ENCODE results near the gene ABCB11. TPM values are rescaled to one million over a fixed set of nuclear protein-coding genes. Genes with fewer than 3 reads are reported as not detected.
A peak's percentile ranks its signal among the peaks of the same experiment; 100 is the strongest.
"Not testable (repeated sequence)": the region's sequence is repeated elsewhere in the genome, so short reads cannot be mapped to it uniquely, and the experiment has no call there.

The ABCB11 gene
- total RNA-seq, 1 experiment from 2014 or later: 0.66 TPM

DNA sequence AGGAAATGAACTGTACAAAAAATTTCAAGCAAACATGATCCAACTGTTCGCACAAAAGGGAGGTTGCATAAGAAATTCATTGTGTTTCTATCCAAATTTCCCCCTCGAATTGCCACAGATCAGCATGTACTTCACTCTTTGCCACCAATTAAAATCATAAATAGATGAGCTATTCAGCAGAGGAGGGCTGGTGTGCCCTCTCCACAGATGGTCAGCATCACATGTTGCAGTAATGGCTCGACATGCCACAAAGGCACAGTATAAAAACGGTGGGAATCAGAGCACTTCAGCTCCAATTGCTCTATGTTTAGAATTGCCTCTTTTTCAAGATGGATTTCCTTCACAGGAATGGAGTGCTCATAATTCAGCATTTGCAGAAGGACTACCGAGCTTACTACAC, 130.1 kb downstream of the ABCB11 start, which contains the start of gene G6PC2:
Gene G6PC2 (plus strand): TSS at position 289 of the 400 bp plus-strand sequence. CDS start 41 bp downstream, at position 330.
- H3K36me3 ChIP-seq (replicated peaks; ENCODE audit: control insufficient read depth, insufficient read depth, low read length): no peaks in the 10 kb centered on the region
- no peak for DNase-seq
- no peaks in the 10 kb centered on the region for H3K27me3 ChIP-seq (ENCODE audit: control insufficient read depth, insufficient read depth, low read length)
- no peak within 1 kb of the TSS for H3K4me3 ChIP-seq (ENCODE audit: insufficient read depth, low read depth, low read length)

DNA sequence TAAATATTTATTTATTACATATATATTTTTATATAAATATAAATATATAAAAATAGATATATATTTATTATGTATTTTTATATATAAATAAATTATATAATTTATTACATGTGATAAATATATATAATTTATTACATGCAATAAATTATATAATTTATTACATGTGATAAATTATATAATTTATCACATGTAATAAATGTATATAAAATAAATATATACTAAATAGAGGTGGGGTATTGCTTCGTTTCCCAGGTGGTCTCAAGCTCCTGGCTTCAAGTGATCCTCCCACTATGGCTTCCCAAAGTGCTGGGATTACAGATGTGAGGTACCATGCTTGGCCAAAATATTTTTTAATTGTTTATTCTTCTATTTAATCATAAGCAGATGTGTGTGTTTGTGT, 133.7 kb downstream of the ABCB11 start:
- DNase-seq: no peak
- Histone ChIP-seq H3K36me3 (replicated peaks; ENCODE audit: control insufficient read depth, insufficient read depth, low read length) (no peaks in the 10 kb centered on the region), H3K4me3 (ENCODE audit: insufficient read depth, low read depth, low read length) (no peak overlapping the region), H3K27me3 (ENCODE audit: control insufficient read depth, insufficient read depth, low read length) (no peaks in the 10 kb centered on the region)

DNA sequence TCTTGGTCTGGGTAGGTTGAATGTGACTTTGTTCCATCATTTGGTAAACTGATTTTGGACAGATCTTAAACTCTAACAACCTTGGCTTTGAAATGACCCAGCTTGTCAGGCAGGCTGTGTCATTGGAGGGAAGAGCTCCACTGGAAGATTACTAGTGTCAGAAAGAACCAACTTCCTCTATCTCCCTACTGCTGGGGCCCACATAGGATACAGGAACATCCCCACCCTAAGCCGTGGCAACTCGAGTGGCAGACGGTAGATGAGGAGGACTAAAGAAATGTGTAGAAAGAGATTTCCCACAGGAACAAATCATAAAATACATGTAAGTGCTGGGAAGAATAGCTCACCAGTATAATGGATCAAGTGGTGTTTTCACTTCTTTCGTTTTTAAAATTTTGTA, 134.3 kb downstream of the ABCB11 start:
- H3K27me3 ChIP-seq (ENCODE audit: control insufficient read depth, insufficient read depth, low read length): no peaks in the 10 kb centered on the region; the same call in 1 of the 2 replicates
- no peak for DNase-seq
- no peaks in the 10 kb centered on the region for H3K36me3 ChIP-seq (replicated peaks; ENCODE audit: control insufficient read depth, insufficient read depth, low read length)
- no peak overlapping the region for H3K4me3 ChIP-seq (ENCODE audit: insufficient read depth, low read depth, low read length)

DNA sequence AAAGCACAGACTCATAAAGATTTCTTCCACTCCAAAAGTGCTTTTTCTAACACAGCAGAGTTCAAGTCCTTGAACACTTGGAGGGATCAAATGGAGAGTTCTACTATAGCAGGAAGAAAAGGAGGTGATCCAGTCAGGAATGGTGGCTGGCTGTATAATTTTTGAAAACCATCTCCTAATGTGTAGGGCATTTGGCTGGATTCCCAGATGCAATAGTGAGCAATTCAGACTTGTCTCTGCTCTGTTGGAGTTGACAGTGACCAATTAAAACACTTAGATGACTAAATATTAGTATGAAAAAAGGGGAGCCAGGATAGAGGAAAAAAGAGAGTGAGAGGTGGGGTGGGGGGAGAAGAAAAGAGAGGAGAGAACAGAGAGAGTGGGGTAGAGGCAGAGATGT, 135.4 kb downstream of the ABCB11 start:
- no peaks in the 10 kb centered on the region; the same call in 1 of the 2 replicates for H3K27me3 ChIP-seq (ENCODE audit: control insufficient read depth, insufficient read depth, low read length)
- no peaks in the 10 kb centered on the region for H3K36me3 ChIP-seq (replicated peaks; ENCODE audit: control insufficient read depth, insufficient read depth, low read length)
- DNase-seq: no peak

DNA sequence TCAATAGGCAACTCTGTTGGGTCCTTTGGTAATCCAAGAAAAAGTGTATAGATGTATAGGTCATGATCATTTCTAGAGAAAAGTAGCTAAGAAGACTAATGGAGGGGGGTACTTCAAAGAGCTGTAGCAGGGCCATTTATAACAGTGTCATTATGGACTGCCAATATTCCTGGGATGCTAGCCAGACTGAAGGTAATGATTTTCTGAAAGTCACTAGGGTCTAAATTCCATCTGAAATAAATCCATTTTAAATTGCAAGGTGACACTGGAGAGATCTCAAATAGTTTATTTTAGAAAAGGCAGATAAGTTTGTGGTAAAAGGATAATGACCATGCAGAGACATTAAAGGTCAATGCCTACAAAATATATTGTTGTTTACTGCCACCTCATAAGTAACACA, 136.4 kb downstream of the ABCB11 start:
- no peak for DNase-seq
- Histone ChIP-seq H3K4me3 (ENCODE audit: insufficient read depth, low read depth, low read length) (no peak overlapping the region), H3K36me3 (replicated peaks; ENCODE audit: control insufficient read depth, insufficient read depth, low read length) (no peaks in the 10 kb centered on the region), H3K27me3 (ENCODE audit: control insufficient read depth, insufficient read depth, low read length) (no peaks in the 10 kb centered on the region; the same call in 1 of the 2 replicates)

More for the DNA sequence above, 135.4 kb downstream of the ABCB11 start:
- H3K4me3 ChIP-seq (ENCODE audit: insufficient read depth, low read depth, low read length): no peak overlapping the region

DNA sequence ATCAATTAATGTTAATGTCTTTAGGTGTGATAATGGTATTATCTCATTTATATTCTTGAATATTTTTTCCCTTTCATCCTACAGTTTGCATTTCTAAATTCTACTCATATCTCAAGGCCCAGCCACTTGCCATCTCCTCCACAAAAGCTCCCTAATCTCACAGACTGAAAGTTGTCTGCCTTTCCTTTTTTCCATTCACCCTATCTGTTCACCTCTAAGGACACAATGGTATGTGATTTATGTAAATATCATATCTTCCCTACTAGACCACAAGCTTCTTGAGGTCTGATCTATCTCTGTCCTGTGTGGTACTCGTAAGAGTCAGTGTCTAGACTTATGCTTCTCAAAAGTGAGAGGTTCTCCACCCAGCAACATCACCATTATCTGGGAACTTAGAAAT, 137.0 kb downstream of the ABCB11 start:
- no peak for DNase-seq
- Histone ChIP-seq H3K27me3 (ENCODE audit: control insufficient read depth, insufficient read depth, low read length) (no peaks in the 10 kb centered on the region; the same call in 1 of the 2 replicates), H3K36me3 (replicated peaks; ENCODE audit: control insufficient read depth, insufficient read depth, low read length) (no peaks in the 10 kb centered on the region), H3K4me3 (ENCODE audit: insufficient read depth, low read depth, low read length) (no peak overlapping the region)

DNA sequence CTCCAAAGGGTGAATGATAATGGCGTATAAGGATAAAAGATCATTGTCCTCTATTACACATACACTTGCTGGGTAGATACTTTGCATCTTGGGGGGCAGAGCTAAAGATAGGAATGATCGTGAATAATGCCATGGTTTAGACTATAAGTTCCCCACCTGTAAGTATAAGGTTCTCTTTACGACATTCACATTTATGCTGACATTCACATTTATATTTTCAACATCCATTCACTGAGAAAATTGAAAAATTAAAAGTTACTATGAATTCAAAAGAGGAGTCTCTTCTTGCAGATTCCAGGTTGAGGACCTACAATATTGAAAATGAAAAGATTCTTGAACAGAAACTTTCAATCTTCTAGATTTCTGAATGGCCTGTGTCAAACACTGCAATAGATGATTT, 138.8 kb downstream of the ABCB11 start:
- no peaks in the 10 kb centered on the region; the same call in 1 of the 2 replicates for H3K27me3 ChIP-seq (ENCODE audit: control insufficient read depth, insufficient read depth, low read length)
- no peaks in the 10 kb centered on the region; the same call in 1 of the 2 replicates for H3K36me3 ChIP-seq (replicated peaks; ENCODE audit: control insufficient read depth, insufficient read depth, low read length)
- DNase-seq: no peak
- no peak overlapping the region for H3K4me3 ChIP-seq (ENCODE audit: insufficient read depth, low read depth, low read length)

DNA sequence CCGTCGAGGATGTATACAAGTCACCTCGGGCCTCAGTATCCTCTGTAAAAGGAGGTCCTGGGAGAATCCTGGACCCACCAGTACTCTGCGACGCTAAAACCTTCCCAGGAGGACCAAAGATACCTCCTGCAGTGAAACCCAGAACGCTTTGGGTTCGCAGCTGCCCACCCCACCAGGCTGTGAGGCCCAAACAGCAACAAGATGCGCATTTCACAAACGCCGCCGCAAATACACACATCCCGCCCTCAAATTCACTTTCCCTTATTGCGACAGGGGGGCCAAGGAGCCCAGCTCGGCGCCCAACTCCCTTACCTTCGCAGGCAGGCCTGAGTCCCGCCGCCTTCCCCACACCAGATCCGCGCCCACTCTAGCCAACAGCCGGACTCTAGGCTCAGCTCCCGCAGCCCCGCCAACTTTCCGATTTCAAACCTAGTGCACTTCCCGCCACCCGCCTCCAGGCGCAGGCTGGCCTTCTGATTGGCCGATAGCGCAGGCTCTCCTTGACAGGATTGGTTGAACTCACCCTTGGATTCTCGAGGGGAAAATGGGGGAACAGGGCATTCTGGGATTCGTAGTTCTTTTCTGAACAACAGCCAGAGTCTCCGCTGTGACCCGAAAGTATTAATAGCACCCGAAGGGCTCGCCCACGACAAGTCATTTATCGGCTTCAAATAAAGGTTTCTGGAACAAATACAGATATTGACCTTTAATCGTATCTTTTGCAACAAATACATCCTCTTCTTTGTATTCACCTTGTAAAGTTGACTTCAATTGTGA, 140.9 kb downstream of the ABCB11 start, which contains the start of gene SPC25:
Gene SPC25 (minus strand): TSS at position 425 of the 777 bp plus-strand sequence. CDS start 911 bp downstream, outside the sequence.
- Histone ChIP-seq H3K36me3 (replicated peaks; ENCODE audit: control insufficient read depth, insufficient read depth, low read length) (no peaks in the 10 kb centered on the region; the same call in 1 of the 2 replicates), H3K27me3 (ENCODE audit: control insufficient read depth, insufficient read depth, low read length) (no peaks in the 10 kb centered on the region; the same call in 1 of the 2 replicates), H3K4me3 (ENCODE audit: insufficient read depth, low read depth, low read length) (peak within 1 kb of the TSS; percentile 78)
- peak; percentile 89 for DNase-seq

DNA sequence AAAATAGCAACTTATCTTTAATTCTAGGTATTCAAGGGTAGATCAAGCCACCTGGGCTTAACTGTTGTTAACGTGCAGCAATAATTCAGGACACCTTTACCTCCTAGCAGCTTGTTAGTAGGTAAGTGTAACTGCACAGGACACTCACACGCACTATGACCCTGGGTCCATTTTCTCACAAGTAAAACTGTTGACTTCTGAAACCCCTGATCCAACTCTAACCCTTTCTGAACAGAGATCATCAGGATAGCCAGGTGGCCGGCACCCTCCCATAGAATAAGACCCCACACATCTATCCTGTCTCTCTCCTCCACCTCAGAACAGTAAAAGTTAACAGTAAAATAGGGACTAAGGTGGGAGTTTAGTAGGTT, 141.5 kb downstream of the ABCB11 start:
- DNase-seq: peak; percentile 4
- Histone ChIP-seq H3K36me3 (replicated peaks; ENCODE audit: control insufficient read depth, insufficient read depth, low read length) (peaks cover 1% of the 10 kb centered on the region; the same call in 1 of the 2 replicates), H3K4me3 (ENCODE audit: insufficient read depth, low read depth, low read length) (peak overlapping the region; percentile 78), H3K27me3 (ENCODE audit: control insufficient read depth, insufficient read depth, low read length) (no peaks in the 10 kb centered on the region; the same call in 1 of the 2 replicates)

DNA sequence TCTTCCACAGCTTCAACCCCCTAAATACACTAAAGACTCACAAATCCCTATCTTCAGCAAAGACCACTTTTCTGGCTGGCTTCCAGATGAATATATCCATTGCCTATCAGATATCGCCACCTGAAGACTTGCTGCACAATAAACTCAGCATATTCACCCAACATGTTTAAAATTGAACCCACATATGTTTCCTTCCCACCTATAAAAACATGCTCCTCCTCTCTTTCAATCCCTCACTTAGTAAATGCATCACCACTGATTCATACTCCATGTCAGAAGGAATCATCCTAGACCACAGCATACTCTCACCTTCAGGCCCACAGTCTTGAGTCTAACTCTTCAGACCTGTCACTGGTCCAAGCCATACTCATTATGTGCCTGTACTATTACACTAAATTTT, 146.1 kb downstream of the ABCB11 start:
- no peak for DNase-seq
- Histone ChIP-seq H3K36me3 (replicated peaks; ENCODE audit: control insufficient read depth, insufficient read depth, low read length) (peaks cover 1% of the 10 kb centered on the region; the same call in 1 of the 2 replicates), H3K4me3 (ENCODE audit: insufficient read depth, low read depth, low read length) (no peak overlapping the region), H3K27me3 (ENCODE audit: control insufficient read depth, insufficient read depth, low read length) (no peaks in the 10 kb centered on the region)

DNA sequence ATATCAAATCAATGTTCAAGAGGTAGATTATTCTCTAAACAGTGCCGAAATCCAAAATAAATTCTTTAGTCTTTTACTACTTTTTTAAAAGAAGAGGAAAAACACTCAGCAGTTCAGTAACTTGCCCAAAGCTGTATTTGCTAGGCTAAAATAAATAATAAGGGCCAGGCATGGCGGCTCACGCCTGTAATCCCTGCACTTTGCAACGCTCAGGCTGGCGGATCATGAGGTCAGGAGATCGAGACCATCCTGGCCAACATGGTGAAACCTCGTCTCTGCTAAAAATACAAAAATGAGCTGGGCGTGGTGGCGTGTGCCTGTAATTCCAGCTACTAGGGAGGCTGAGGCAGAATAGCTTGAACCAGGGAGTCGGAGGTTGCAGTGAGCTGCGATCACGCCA, 149.0 kb downstream of the ABCB11 start:
- not testable (repeated sequence) for H3K27me3 ChIP-seq (ENCODE audit: control insufficient read depth, insufficient read depth, low read length); DNase-seq; H3K4me3 ChIP-seq (ENCODE audit: insufficient read depth, low read depth, low read length); H3K36me3 ChIP-seq (replicated peaks; ENCODE audit: control insufficient read depth, insufficient read depth, low read length)

DNA sequence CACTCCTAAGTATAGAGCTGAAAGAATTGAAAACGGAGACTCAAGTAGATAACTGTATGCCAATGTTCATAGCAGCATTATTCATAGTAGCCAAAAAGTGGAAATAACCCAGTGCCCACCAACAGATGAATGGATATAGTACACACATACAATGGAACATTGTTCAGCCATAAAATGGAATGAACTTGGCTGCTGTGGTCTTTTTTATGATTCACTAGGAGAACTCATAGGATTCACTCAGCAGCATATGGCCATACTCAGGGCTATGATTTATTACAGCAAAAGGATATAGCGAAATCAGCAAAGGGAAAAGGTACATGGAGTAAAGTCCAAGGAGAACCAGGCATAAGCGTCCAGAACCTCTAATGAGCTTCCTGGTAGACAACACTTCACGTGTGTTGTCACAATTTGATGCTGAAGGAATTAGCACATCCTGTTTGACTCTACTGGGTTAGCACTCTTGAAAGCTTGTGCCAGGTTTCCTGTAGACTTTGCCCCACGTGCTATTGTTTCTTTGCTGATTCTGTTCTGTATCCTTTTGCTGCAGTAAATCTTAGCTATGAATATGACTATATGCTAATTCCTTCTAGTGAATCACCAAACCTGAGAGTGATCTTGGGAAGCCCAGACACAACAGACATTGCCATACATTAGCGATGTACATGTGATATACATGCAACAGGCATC, 156.6 kb downstream of the ABCB11 start:
- Histone ChIP-seq H3K36me3 (replicated peaks; ENCODE audit: control insufficient read depth, insufficient read depth, low read length) (no peaks in the 10 kb centered on the region; the same call in 1 of the 2 replicates), H3K4me3 (ENCODE audit: insufficient read depth, low read depth, low read length) (no peak overlapping the region), H3K27me3 (ENCODE audit: control insufficient read depth, insufficient read depth, low read length) (no peaks in the 10 kb centered on the region)
- no peak for DNase-seq

DNA sequence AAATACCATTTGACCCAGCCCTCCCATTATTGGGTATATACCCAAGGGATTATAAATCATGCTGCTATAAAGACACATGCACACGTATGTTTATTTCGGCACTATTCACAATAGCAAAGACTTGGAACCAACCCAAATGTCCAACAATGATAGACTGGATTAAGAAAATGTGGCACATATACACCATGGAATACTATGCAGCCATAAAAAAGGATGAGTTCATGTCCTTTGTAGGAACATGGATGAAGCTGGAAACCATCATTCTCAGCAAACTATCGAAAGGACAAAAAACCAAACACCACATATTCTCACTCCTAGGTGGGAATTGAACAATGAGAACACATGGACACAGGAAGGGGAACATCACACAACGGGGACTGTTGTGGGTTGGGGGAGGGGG, 160.3 kb downstream of the ABCB11 start:
- DNase-seq; H3K36me3 ChIP-seq (replicated peaks; ENCODE audit: control insufficient read depth, insufficient read depth, low read length); H3K27me3 ChIP-seq (ENCODE audit: control insufficient read depth, insufficient read depth, low read length); H3K4me3 ChIP-seq (ENCODE audit: insufficient read depth, low read depth, low read length): not testable (repeated sequence)

All from H7 (cell line).